Measurements from ENCODE around the gene MATN1.
"Not testable (repeated sequence)": the region's sequence is repeated elsewhere in the genome, so short reads cannot be mapped to it uniquely, and the experiment has no call there.

The MATN1 gene

GRCh38 chr1:30723331-30723755, at the start of gene MATN1:
TSS of gene MATN1 (minus strand) at chr1:30723585. CDS start at chr1:30723551, 34 bp downstream.
- no peak within 1 kb of the TSS for H3K4me3 ChIP-seq (ENCODE audit: control insufficient read depth, low read depth, low read length)
- DNase-seq (ENCODE audit: low read depth): no peak
- no peak for TF ChIP-seq CTCF (conservative IDR thresholded peaks at IDR 0.05; ENCODE audit: control insufficient read depth, insufficient read depth, low read depth, low read length)

- TF ChIP-seq CTCF (conservative IDR thresholded peaks at IDR 0.05; ENCODE audit: control insufficient read depth, insufficient read depth, low read depth, low read length): no peak
- no peak for DNase-seq (ENCODE audit: low read depth)
- no peak overlapping the region for H3K4me3 ChIP-seq (ENCODE audit: control insufficient read depth, low read depth, low read length)
These were observed 47.6 kb upstream of the MATN1 start for GRCh38 chr1:30771005-30771404.

GRCh38 chr1:30770150-30770549, 46.8 kb upstream of the MATN1 start:
- no peak for TF ChIP-seq CTCF (conservative IDR thresholded peaks at IDR 0.05; ENCODE audit: control insufficient read depth, insufficient read depth, low read depth, low read length)
- no peak for DNase-seq (ENCODE audit: low read depth)
- H3K4me3 ChIP-seq (ENCODE audit: control insufficient read depth, low read depth, low read length): no peak overlapping the region

GRCh38 chr1:30768830-30769718, 45.7 kb upstream of the MATN1 start:
- no peak overlapping the region for H3K4me3 ChIP-seq (ENCODE audit: control insufficient read depth, low read depth, low read length)
- no peak for TF ChIP-seq CTCF (conservative IDR thresholded peaks at IDR 0.05; ENCODE audit: control insufficient read depth, insufficient read depth, low read depth, low read length)
- DNase-seq (ENCODE audit: low read depth): no peak

GRCh38 chr1:30768159-30768829, 44.9 kb upstream of the MATN1 start:
- no peak for TF ChIP-seq CTCF (conservative IDR thresholded peaks at IDR 0.05; ENCODE audit: control insufficient read depth, insufficient read depth, low read depth, low read length)
- no peak overlapping the region for H3K4me3 ChIP-seq (ENCODE audit: control insufficient read depth, low read depth, low read length)
- DNase-seq (ENCODE audit: low read depth): no peak

GRCh38 chr1:30766948-30767347, 43.6 kb upstream of the MATN1 start:
- not testable (repeated sequence) for H3K4me3 ChIP-seq (ENCODE audit: control insufficient read depth, low read depth, low read length); DNase-seq (ENCODE audit: low read depth)

Measured in fibroblast of mammary gland (primary cell).